ENCODE measurements around the gene CDK10. TPM values are rescaled to one million over a fixed set of nuclear protein-coding genes. Genes with fewer than 3 reads are reported as not detected.

CDK10 gene
- polyA plus RNA-seq, 1 experiment, result 31.6 TPM

- no peak for TF ChIP-seq CTCF (IDR thresholded peaks at IDR 0.05; ENCODE audit: low read depth, low read length)
- no peak overlapping the region for H3K27ac ChIP-seq (ENCODE audit: low read depth, low read length)
- H3K27me3 ChIP-seq (ENCODE audit: control insufficient read depth, insufficient read depth, low read length), result no peaks in the 10 kb centered on the region
- H3K9me3 ChIP-seq (ENCODE audit: control insufficient read depth, insufficient read depth, low read length), result peaks cover 5% of the 10 kb centered on the region
- POLR2A ChIA-PET, result interaction anchor here (1.2 kb wide), 1 partner anchor 10 kb away, joined by 4 read pairs; no protein-coding TSS in a partner anchor
- no peak overlapping the region for H3K4me3 ChIP-seq (ENCODE audit: low read depth, low read length)
- CTCF ChIA-PET, result interaction anchor here (0.6 to 1.1 kb wide), 2 partner anchors 10 to 17 kb away, joined by 4 to 6 read pairs; no protein-coding TSS in a partner anchor
- DNase-seq (ENCODE audit: low read depth, low spot score), result no peak
These were observed 30.0 kb downstream of the CDK10 start for GRCh38 chr16:89716493-89716892.

- Histone ChIP-seq H3K4me3 (ENCODE audit: low read depth, low read length) (no peak overlapping the region), H3K9me3 (ENCODE audit: control insufficient read depth, insufficient read depth, low read length) (peaks cover 5% of the 10 kb centered on the region), H3K27ac (ENCODE audit: low read depth, low read length) (no peak overlapping the region), H3K27me3 (ENCODE audit: control insufficient read depth, insufficient read depth, low read length) (no peaks in the 10 kb centered on the region)
- POLR2A ChIA-PET, result interaction anchor here (0.7 to 1.2 kb wide), 2 partner anchors 11 kb away, joined by 3 to 4 read pairs; no protein-coding TSS in a partner anchor
- DNase-seq (ENCODE audit: low read depth, low spot score), result no peak
- TF ChIP-seq CTCF (IDR thresholded peaks at IDR 0.05; ENCODE audit: low read depth, low read length), result no peak
- CTCF ChIA-PET, result interaction anchor here (1.1 kb wide), 1 partner anchor 11 kb away, joined by 6 read pairs; no protein-coding TSS in a partner anchor
These were observed 30.6 kb downstream of the CDK10 start for GRCh38 chr16:89716916-89717687.

- no peak overlapping the region for H3K4me3 ChIP-seq (ENCODE audit: low read depth, low read length)
- TF ChIP-seq CTCF (IDR thresholded peaks at IDR 0.05; ENCODE audit: low read depth, low read length), result no peak
- POLR2A ChIA-PET, result interaction anchor here (0.7 kb wide), 1 partner anchor 12 kb away, joined by 3 read pairs; no protein-coding TSS in a partner anchor
- peaks cover 5% of the 10 kb centered on the region for H3K9me3 ChIP-seq (ENCODE audit: control insufficient read depth, insufficient read depth, low read length)
- CTCF ChIA-PET, result no interaction called here
- H3K27ac ChIP-seq (ENCODE audit: low read depth, low read length), result peak overlapping the region; percentile 82
- H3K27me3 ChIP-seq (ENCODE audit: control insufficient read depth, insufficient read depth, low read length), result no peaks in the 10 kb centered on the region
- DNase-seq (ENCODE audit: low read depth, low spot score), result no peak
These were observed 31.4 kb downstream of the CDK10 start for GRCh38 chr16:89717688-89718505.

- no peaks in the 10 kb centered on the region for H3K27me3 ChIP-seq (ENCODE audit: control insufficient read depth, insufficient read depth, low read length)
- no peak for TF ChIP-seq CTCF (IDR thresholded peaks at IDR 0.05; ENCODE audit: low read depth, low read length)
- peak overlapping the region; percentile 90 for H3K4me3 ChIP-seq (ENCODE audit: low read depth, low read length)
- CTCF ChIA-PET, result interaction anchor here (2.0 kb wide), 1 partner anchor 14 kb away, joined by 7 read pairs; no protein-coding TSS in a partner anchor
- no peaks in the 10 kb centered on the region; the same call in 1 of the 2 replicates for H3K9me3 ChIP-seq (ENCODE audit: control insufficient read depth, insufficient read depth, low read length)
- POLR2A ChIA-PET, result interaction anchor here (0.6 to 0.9 kb wide), 2 partner anchors 14 to 22 kb away, joined by 3 to 4 read pairs; no protein-coding TSS in a partner anchor
- no peak overlapping the region for H3K27ac ChIP-seq (ENCODE audit: low read depth, low read length)
- DNase-seq (ENCODE audit: low read depth, low spot score), result no peak
These were observed 34.0 kb downstream of the CDK10 start for GRCh38 chr16:89720551-89720812.
